ENCODE results near the gene FEM1B.

The FEM1B gene

DNA sequence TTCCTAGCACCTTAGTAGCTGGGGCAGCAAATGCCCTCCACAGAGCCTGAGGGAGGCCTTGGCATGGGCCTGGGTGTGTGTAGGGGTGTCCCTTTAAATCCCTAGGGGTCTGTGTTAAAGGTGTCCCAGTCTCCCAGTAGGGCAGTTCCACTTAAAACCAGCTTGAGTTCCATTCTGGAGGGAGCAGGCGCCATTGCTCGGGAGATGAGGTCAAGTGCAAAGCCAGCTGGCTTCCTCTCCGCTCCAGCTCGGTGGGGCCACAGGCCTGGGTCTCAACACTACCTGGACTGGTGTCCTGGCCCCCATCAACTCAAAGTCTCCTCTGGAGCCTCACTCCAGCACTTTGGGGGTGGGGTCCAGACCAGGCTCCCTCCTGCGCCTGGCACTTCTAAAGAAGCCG, 25.2 kb downstream of the FEM1B start:
- TF ChIP-seq CTCF (IDR thresholded peaks at IDR 0.05; ENCODE audit: low read depth, low read length, missing control alignments) = no peak
- in situ Hi-C loops (cut with HindIII; ENCODE audit: low pct_ligation_motif_present, low sequenced_read_pairs) = no loop called here
- peaks cover 75% of the 10 kb centered on the region for H3K36me3 ChIP-seq (replicated peaks)
- no peak overlapping the region for H3K4me3 ChIP-seq (ENCODE audit: low read depth, low read length)
- DNase-seq = no peak
- no peak overlapping the region for H3K27ac ChIP-seq
- no peaks in the 10 kb centered on the region for H3K27me3 ChIP-seq (replicated peaks)

- in situ Hi-C loops (cut with HindIII; ENCODE audit: low pct_ligation_motif_present, low sequenced_read_pairs) = no loop called here
- Histone ChIP-seq H3K36me3 (replicated peaks) (peaks cover 73% of the 10 kb centered on the region), H3K4me3 (ENCODE audit: low read depth, low read length) (no peak overlapping the region), H3K27me3 (replicated peaks) (no peaks in the 10 kb centered on the region), H3K27ac (no peak overlapping the region)
- DNase-seq = no peak
- TF ChIP-seq CTCF (IDR thresholded peaks at IDR 0.05; ENCODE audit: low read depth, low read length, missing control alignments) = no peak
Measured at GRCh38 chr15:68303134-68303533, 25.6 kb downstream of the FEM1B start.

- Histone ChIP-seq H3K36me3 (replicated peaks) (peaks cover 73% of the 10 kb centered on the region), H3K27ac (no peak overlapping the region), H3K4me3 (ENCODE audit: low read depth, low read length) (no peak overlapping the region), H3K27me3 (replicated peaks) (no peaks in the 10 kb centered on the region)
- TF ChIP-seq CTCF (IDR thresholded peaks at IDR 0.05; ENCODE audit: low read depth, low read length, missing control alignments) = no peak
- in situ Hi-C loops (cut with HindIII; ENCODE audit: low pct_ligation_motif_present, low sequenced_read_pairs) = no loop called here
- no peak for DNase-seq
Measured at GRCh38 chr15:68303560-68304436, 26.3 kb downstream of the FEM1B start.

- TF ChIP-seq CTCF (IDR thresholded peaks at IDR 0.05; ENCODE audit: low read depth, low read length, missing control alignments) = no peak
- no peak for DNase-seq
- Histone ChIP-seq H3K36me3 (replicated peaks) (peaks cover 70% of the 10 kb centered on the region), H3K27ac (no peak overlapping the region), H3K27me3 (replicated peaks) (no peaks in the 10 kb centered on the region), H3K4me3 (ENCODE audit: low read depth, low read length) (no peak overlapping the region)
- in situ Hi-C loops (cut with HindIII; ENCODE audit: low pct_ligation_motif_present, low sequenced_read_pairs) = no loop called here
Measured at GRCh38 chr15:68304589-68305337, 27.2 kb downstream of the FEM1B start.

GRCh38 chr15:68305420-68305871, 27.9 kb downstream of the FEM1B start:
- in situ Hi-C loops (cut with HindIII; ENCODE audit: low pct_ligation_motif_present, low sequenced_read_pairs) = no loop called here
- H3K27ac ChIP-seq = no peak overlapping the region
- no peak for DNase-seq
- H3K4me3 ChIP-seq (ENCODE audit: low read depth, low read length) = no peak overlapping the region
- no peaks in the 10 kb centered on the region for H3K27me3 ChIP-seq (replicated peaks)
- no peak for TF ChIP-seq CTCF (IDR thresholded peaks at IDR 0.05; ENCODE audit: low read depth, low read length, missing control alignments)
- H3K36me3 ChIP-seq (replicated peaks) = peaks cover 70% of the 10 kb centered on the region

Measured in brain microvascular endothelial cell (primary cell).